SK-N-SH treated with all-trans-retinoic acid at 6 μM for 48 hours (cell line): ENCODE measurements around the gene INS.

ENCODE experiments used
- ZFP3 ChIP-seq: fragments of 250-450 bp; sonication (Bioruptor Pico); IDR thresholded peaks from 2 replicates; pipeline ENCODE4 v1.5.0; 2020; ENCODE audit warnings: mild to moderate bottlenecking, moderate library complexity
- ZFP30 ChIP-seq: fragments of 450-650 bp; formaldehyde crosslinking; IDR thresholded peaks from 2 replicates; pipeline ENCODE4 v1.5.0; 2022; ENCODE audit warnings: mild to moderate bottlenecking, moderate library complexity
- ZNF565 ChIP-seq: fragments of 450-650 bp; formaldehyde crosslinking; conservative IDR thresholded peaks from 2 replicates; pipeline ENCODE4 v1.5.0; 2020; ENCODE audit warnings: low read depth, mild to moderate bottlenecking, moderate library complexity
- TF ChIP-seq, protein P1 (sequence below): fragments of 250-450 bp; sonication (Bioruptor Pico); IDR thresholded peaks from 2 replicates; pipeline ENCODE4 v1.5.1; 2020; ENCODE audit warnings: low read depth, mild to moderate bottlenecking, moderate library complexity
- TF ChIP-seq, protein P2 (sequence below): fragments of 250-450 bp; sonication (Bioruptor Pico); IDR thresholded peaks from 2 replicates; pipeline ENCODE4 v1.8.0; 2020; ENCODE audit warnings: mild to moderate bottlenecking, moderate library complexity, borderline replicate concordance

DNA sequence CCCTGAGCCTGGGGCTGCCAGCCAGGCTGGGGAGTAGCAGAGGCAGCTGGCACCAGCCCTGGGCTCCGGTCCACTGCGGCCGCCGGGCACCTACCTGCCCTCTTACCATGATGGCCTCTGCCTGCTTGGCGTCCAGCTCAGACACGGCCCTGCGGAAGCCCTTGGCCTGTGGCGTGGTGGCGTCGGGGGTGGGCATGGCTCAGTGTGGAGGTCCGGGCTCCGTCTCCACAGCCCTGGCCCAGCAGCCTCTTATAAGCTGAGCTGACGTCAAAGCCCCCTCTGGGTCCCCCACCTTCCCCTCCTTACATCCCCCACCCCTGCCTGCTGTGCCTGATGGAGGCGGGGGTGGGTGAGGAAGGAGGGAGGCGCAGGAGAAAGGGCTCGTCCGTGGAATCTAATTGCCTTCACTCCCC lies 10.6 kb upstream of the INS start, which contains the start of gene TH:
- TF ChIP-seq, protein P1, sequence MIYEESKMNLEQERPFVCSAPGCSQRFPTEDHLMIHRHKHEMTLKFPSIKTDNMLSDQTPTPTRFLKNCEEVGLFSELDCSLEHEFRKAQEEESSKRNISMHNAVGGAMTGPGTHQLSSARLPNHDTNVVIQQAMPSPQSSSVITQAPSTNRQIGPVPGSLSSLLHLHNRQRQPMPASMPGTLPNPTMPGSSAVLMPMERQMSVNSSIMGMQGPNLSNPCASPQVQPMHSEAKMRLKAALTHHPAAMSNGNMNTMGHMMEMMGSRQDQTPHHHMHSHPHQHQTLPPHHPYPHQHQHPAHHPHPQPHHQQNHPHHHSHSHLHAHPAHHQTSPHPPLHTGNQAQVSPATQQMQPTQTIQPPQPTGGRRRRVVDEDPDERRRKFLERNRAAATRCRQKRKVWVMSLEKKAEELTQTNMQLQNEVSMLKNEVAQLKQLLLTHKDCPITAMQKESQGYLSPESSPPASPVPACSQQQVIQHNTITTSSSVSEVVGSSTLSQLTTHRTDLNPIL (CRISPR knock-in tag) = no peak
- TF ChIP-seq, protein P2, sequence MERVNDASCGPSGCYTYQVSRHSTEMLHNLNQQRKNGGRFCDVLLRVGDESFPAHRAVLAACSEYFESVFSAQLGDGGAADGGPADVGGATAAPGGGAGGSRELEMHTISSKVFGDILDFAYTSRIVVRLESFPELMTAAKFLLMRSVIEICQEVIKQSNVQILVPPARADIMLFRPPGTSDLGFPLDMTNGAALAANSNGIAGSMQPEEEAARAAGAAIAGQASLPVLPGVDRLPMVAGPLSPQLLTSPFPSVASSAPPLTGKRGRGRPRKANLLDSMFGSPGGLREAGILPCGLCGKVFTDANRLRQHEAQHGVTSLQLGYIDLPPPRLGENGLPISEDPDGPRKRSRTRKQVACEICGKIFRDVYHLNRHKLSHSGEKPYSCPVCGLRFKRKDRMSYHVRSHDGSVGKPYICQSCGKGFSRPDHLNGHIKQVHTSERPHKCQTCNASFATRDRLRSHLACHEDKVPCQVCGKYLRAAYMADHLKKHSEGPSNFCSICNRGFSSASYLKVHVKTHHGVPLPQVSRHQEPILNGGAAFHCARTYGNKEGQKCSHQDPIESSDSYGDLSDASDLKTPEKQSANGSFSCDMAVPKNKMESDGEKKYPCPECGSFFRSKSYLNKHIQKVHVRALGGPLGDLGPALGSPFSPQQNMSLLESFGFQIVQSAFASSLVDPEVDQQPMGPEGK = no peak
- TF ChIP-seq ZFP30 (CRISPR knock-in tag) (no peak), ZNF565 (CRISPR knock-in tag) (no peak), ZFP3 (no peak)
